GM18517 (cell line): ENCODE measurements around the gene SLC26A5.

Experiments used
- ATAC-seq: cut with Tn5 transposase; IDR thresholded peaks from one replicate; pipeline ENCODE4 v1.9.1; 2021; ENCODE audit warnings: mild to moderate bottlenecking, moderate library complexity; ENCODE audit not compliant: unreplicated experiment

Gene SLC26A5

GRCh38 chr7:103348452-103348851, 97.6 kb downstream of the SLC26A5 start:
- peak; percentile 1 for ATAC-seq

DNA sequence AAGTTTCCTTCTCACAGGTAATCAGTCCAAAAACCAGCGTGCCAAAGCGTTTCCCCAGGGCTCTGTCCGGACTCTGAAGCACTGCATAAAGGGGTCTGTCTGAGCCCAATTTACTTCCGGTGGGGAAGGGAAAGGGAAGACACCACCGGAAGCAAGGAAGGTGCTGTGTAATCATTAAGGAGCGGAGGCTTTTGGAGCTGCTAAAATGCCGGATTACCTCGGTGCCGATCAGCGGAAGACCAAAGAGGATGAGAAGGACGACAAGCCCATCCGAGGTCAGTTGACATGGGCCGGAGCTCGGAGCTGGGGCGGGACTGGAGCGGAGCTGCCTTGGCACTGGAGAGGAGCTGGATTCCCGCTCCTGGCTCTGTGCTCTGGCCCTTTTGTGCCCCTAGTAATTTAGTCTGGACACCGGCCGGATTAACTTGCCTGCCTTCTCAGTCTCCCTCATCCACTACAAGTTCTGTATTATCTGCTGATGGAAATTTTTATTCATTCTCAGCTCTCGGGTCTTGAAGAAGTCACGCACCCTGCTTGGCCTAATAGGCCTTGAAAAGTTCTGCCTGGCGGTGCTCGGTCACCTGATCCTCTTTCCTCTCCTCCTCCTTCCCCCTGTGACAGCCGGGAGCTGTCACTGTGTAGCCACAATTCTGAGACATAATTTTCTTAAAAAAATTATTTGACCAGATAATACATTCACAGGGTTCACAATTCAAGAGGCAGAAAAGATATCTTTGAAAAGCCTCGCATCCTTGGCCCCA, 98.3 kb downstream of the SLC26A5 start, which contains the start of gene PSMC2:
Gene PSMC2 (plus strand): TSS at position 137 of the 761 bp plus-strand sequence. CDS start 69 bp downstream, at position 206.
- peak; percentile 72 for ATAC-seq

- no peak for ATAC-seq
Observed at GRCh38 chr7:103346396-103346795, 99.6 kb downstream of the SLC26A5 start.

GRCh38 chr7:103344453-103345149, 101.4 kb downstream of the SLC26A5 start, which contains the start of gene DNAJC2:
DNAJC2 (minus strand) TSS chr7:103344767; CDS start chr7:103344622, 145 bp downstream.
- peak; percentile 61 for ATAC-seq

DNA sequence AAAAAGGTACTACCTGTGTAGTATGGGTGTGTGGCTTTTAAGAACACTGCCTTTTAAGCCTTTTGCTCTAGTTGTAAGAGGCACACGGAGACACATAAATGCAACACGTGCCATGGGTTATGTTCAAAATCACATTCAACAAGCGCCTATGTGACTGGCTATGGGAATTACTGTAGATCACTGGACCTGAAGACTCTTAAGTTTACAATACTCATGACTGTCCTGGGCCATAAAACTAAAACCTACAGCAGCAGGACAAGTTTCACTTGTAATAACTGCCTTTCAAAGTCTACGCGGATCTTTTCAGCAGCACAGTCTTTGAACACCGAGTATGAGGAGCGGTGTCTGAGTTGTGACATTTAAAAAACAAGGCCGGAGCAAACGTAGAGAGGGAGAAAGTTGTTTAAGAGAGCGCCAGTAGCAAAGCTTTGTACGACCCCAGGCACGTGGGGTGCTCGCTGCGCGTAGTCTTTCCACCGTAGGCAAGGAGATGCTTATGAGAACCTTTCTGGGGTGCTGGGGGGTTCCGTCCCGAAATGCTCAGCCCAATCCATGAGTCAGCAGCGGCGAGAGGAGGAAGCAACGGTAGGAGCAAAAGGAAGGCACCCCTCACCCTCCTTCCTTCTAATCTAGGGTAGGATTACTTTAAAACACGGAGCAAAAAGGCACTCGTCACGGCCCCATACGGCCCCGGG, 102.1 kb downstream of the SLC26A5 start:
- ATAC-seq = no peak

DNA sequence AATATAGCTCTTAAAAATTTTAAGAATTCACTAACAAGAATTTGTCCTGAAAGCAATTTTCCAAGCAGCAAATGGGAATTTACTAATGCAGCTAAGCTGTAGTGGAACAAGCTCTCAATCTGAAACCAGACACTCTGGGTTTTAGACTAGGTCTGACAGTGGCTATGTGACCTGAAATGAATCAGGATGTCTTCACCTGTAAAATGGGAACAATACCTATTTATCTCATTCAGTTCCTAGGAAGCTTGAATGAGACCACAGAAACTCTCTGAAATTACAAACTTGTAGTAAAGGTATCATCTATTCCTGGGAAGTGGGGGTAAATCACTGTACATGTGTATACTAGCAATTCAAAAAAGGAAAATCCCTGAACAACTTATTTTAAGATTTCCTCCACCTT, 102.7 kb downstream of the SLC26A5 start:
- ATAC-seq = no peak

DNA sequence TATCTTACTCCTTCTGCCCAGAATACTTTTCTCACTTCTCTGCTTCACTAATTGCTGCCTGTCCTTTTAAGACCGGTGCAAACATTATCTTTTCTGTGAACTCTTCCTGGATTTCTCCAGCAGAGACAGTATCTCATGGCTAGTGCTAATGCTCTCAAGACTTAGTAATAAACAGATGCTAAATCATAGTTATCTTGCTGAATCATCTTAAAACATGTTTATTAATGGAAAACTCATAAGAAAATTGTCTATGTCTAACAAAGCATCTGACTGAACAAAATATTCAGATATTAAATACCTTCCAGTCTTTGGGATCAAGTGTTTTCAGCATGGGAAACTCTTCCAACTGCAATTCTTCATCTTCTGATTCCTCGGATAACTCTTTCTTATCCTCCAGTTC, 104.5 kb downstream of the SLC26A5 start:
- ATAC-seq = no peak

- no peak for ATAC-seq
Observed at GRCh38 chr7:103338864-103339263, 107.1 kb downstream of the SLC26A5 start.

DNA sequence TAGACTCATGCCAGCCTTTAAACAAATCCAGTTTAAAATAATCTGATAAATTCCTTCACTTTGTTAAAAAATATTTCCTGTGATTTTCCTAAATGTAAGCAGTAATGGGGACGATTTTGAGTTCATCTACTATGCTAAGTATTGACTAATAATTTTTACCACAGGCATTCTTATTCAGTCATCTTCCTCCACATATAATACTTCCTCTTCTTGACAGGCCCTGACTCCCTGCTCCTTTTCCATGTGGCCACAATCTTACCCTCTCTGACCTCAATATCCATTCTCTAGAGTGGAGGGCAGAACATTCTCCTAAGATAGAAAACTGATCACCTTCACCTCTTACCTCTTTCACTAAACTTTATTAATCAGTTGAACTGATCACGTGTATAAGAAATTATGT, 109.2 kb downstream of the SLC26A5 start:
- no peak for ATAC-seq

DNA sequence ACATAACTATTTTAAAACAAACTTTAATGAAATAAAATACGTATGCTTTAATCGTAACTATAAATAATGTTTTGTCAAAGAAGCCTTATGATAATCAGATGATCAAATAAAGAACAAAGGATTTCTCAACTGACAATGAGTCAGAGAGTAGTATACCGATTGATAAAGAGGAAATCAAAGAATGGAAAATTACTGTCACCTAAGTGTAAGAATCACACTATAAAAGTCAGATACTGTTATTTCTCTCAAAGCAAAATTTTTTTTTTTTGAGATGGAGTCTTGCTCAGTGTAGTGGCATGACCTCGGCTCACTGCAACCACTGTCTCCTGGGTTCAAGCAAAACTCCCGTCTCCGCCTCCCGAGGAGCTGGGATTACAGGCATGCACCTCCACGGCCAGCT, 120.3 kb downstream of the SLC26A5 start:
- no peak for ATAC-seq
